HG02798 (cell line): Measurements from ENCODE around the gene RNGTT.
A peak's percentile ranks its signal among the peaks of the same experiment; 100 is the strongest.
"Not testable (repeated sequence)": the region's sequence is repeated elsewhere in the genome, so short reads cannot be mapped to it uniquely, and the experiment has no call there.

Experiments used
- ATAC-seq: cut with Tn5 transposase; IDR thresholded peaks from one replicate; pipeline ENCODE4 v1.9.1; 2021; ENCODE audit warnings: mild to moderate bottlenecking; ENCODE audit not compliant: unreplicated experiment, poor library complexity

Gene RNGTT

DNA sequence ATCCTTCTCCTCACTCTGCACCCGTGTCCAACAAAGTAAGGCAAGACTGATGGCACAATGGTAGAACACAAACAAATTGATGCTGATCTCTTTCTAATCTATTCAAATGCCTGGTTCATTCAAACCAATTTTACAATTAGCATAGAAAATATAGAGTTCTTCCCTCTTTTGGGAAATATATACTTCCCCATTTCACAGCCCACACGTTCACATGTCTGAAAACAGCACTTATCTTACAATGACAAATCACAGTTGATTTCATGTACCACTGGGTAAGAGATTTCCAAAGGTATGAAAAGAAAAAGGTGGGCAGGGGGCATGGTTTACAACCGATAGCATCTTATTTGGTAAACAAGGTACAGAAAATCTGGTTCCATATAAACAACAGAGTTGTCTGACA is 137.6 kb downstream of the RNGTT start:
- ATAC-seq, result no peak

DNA sequence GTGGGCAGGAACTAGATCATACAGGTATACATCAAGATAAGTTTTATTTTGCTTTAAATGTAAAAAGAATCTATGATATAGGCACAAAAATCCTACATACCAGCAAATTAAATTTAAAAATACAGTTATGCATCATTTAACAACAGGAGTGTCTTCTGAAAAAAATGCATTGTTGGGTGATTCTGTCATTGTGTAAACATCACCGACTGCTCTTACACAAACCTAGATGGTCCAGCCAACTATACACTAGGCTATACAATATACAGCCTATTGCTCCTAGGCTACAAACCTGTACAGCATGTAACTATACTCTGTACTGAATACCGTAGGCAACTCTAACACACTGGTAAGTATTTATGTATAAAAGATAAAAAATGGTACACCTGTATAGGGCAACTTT is 139.4 kb downstream of the RNGTT start:
- no peak for ATAC-seq

DNA sequence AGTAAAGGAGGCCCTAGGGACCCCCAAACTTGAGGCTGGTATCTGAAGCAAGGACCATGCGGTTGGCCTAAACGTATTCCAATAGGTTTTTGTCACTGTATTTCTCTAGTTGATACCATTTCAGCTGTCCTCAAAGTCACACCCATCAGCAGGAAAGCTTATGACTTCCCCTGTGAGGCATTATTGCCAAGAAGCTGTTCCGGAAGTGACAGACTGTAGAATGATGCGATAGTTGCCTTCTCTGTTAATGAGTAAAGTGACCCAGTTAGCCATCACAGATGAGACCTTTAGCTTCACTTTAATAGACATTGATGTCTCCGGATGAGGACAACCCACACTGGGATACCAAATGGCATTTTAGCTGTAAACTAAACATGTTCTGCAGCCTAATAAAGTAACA is 147.9 kb downstream of the RNGTT start:
- no peak for ATAC-seq

DNA sequence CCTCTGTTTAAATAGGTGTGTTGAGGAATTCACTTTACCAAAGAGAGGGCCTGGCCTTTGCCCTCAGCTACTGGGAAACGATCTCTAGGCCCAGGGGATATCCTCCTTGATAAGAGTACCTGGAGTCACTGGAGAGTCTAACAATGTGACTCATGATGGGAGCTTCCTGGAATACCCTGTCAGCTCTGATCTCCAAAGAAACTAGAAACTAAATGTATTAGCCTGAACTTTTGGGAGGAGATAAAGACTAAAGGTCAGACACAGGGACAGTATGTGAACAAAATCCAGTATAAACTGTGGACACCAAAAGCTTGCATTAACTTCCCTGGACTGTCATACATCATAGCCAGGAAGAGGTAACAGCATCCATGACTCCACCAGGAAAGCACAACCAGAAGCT is 148.5 kb downstream of the RNGTT start:
- ATAC-seq, result no peak

DNA sequence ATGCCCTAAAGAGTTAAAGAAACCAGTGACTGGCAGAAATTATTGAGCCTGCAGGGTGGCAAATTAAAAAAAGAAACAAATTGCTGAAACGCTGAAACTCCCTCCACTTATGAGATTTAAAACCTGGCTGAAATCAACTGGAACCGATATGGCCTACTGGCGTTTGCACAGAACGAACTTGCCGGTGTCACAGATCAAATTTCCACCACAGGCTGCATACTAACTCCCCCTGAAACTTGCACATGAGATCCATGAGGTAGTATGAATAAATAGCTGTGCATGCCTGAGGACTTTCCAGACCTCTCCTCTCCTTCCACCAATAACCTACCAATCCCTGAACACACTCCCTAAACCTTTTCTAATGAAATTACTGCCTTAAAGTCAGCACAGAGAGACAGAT is 150.4 kb downstream of the RNGTT start:
- no peak for ATAC-seq

DNA sequence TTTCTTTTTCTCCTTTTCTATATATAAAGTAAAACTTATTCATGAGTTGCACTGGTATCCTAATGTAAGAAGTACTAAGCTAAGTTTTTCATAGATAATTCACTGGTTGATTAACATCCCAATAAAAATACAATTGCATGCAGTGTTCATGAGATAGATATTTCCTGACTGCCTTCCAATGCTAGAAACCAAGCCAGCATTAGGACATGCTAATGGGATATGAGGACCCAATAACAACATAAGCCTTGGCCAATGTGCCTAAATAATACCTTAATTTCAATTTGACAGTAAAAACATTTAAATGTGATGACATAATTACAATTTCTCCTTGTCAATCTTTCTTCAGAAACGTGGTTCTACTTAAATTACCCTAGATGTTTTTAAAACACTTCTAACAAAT is 152.7 kb downstream of the RNGTT start:
- no peak for ATAC-seq

DNA sequence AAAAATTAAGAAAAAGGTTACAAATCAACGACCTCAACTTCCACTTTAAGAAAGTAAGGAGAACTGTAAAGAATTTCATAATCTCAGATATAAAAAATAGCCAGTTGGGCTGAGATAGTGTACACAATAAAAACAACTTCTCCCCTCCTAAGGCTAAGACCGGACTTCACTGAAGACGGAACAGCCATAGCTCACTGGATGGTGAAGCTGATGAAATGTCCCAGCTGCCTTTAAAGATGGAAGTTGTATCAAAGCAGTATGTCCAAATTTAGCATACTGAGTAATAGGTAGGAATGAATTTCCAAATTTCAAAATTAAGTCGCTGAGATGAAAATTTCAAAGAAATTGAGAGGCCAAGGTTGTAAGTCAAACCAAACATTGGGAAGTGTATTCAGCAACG is 153.3 kb downstream of the RNGTT start:
- no peak for ATAC-seq

DNA sequence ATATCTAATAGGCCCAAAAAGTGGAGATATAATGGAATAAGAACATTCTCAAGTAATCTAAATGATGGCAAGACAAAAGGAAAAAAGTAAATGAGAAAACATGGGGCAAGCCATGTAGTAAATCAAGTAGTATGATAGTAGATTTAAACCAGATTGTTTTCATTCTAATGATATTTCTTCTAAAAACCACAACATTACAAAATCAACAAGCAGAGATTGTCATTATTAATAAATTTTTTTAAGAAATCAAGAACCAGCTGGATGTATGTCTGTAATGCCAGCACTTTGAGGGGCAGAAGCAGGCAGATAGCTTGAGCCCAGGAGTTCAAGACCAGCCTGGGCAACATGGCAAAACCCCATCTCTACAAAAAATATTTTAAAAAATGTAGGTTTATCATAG is 155.0 kb downstream of the RNGTT start:
- ATAC-seq, result no peak

DNA sequence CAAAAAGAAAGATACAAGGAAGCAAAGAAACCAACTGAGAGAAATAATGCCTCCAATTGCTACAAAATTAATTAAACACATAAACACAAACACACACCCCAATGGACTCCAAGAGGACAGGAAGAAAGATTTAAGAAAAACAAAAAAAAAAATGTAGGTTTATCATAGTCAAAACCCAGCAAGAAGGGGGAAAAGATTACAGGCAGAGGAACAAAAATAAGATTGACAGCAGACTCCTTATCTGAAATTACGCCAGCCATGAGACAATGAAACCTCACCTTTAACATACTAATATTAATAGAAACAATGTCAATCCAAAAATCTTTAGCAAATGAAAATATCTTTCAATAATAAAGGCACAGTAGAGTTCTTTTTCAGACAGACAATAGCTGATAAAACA is 155.8 kb downstream of the RNGTT start:
- ATAC-seq, result no peak

DNA sequence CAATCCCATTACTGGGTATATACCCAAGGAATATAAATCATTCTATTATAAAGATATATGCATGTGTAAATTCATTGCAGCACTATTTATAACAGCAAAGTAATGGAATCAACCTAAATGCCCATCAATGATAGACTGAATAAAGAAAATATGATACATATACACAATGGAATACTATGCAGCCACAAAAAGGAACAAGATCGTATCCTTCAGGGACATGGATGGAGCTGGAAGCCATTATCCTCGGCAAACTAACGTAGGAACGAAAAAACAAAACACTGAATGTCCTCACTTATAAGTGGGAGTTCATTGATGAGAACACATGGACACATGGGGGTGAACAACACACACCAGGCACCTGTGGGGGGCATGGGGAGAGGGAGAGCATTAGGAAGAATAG is 156.7 kb downstream of the RNGTT start:
- ATAC-seq, result no peak

DNA sequence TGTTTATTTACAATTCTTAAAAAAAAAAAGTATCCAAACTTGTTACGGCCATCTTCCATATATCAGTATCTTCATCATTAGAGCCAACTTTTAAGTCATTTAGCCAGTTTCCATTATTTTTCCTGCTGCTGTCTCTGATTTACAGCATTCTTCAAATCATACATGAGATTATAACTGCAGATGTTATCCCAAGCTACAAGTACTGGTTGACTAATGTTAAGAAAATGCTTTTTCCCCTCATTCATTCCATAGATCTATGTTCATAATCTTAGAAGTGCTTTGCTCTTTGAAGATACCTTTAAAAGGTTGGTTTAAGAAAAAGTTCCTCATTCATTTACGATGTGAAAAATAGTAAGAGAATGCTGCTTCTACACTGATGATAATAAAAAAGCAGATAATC is 158.7 kb downstream of the RNGTT start:
- no peak for ATAC-seq

DNA sequence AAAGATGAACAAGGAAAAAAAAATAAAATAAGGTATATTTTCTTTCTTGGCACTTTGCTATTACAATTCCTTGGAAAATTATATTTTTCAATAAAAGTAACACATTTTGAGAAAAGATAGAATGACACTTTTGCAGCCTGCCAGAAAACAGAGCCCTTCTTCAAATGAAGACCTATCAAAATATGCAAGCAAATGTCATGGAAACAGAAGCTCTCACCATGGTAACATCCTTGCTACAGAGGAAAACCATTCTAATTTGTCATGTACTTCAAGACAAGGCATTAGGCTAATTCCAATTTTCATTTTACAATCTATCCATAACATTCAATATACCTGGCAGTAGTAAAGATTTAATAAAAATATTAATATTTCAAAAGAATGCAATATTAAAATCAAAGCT is 177.9 kb downstream of the RNGTT start:
- no peak for ATAC-seq

DNA sequence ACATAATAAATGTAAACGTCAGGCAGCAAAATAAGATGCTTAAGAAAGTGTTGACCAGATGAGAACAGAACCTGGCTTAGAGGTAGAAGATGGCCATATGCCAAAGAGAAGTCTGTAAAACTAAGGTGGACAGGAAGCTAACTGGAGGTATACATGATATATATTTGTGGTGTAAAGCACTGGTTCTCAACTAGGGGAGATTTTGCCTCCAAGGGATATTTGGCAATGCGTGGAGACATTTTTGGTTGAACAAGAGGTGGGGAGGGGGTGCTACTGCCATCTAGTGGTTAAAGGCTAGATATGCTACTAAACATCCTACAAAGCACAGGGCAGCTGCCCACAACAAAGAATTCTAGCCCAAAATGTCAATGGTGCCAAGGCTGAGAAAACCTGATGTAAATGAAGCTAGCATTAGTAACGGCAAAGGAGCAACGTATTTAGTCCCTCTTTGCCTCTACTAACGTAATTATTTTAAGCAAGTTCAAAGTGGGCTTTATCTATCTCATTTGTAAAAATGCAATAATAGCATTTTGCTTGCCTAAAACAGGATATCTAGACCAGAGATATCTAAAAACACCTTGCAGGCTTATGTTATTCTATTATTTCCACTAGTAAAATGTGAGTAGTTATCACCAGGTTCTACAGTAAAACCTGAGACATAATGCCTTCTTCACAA is 182.6 kb downstream of the RNGTT start:
- peak; percentile 61 for ATAC-seq

DNA sequence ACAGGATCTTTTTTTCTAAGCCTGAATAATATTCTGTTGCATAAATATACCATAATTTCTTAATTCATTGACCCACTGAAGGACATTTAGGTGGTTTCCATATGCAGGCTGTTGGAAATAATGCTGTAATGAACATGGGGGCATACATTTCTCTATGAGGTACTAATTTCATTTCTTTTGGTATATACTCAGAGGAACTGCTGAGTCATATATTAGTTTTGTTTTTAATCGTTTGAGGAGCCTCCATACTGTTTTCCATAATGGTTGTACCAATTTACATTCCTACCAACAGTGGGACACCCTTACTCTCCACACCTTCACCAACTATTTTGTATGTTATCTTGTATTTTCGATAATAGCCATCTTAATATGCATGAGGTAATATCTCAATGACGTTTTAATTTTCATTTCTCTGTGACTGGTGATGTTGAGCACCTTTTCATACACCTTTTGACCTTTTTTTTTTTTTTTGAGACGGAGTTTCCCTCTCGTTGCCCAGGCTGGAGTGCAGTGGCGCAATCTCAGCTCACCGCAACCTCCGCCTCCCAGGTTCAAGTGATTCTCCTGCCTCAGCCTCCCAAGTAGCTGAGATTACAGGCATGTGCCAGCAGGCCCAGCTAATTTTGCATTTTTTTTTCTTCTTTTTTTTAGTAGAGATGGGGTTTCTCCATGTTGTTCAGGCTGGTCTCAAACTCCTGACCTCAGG is 187.4 kb downstream of the RNGTT start:
- ATAC-seq, result no peak

DNA sequence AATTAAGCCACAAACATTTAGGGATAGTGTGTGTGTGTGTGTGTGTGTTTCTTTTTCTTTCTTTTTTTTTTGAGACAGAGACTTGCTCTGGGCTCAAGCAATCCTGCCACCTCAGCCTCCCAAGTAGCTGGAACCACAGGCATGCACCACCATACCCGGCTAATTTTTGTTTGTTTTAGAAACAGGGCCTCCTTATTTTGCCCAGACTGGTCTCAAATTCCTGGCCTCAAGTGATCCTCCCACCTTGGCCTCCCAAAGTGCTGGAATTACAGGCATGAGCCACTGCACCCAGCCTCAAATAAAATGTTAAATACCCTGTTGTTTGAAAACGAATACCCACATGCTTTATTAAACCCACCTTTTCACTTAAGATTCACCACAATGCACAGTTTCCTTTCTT is 195.3 kb downstream of the RNGTT start:
- ATAC-seq, result not testable (repeated sequence)

DNA sequence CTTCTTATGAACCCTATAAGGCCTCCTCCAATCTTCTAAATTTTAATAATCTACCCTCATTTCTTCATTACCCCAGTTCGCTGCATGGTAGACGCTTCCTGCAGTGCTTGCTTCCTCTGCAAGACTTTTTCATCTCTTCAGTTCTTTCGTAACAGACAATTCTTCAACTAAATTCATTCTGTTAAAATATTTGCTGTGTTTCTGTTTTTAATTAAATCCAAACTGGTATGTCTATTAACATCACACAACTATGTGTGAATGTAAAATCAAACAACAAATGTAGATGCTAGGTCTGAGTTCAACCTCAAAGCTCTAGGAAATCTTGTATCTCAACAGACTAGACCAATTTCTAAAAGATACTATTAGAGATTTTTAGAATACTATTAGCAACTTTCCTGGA is 199.3 kb downstream of the RNGTT start:
- no peak for ATAC-seq

DNA sequence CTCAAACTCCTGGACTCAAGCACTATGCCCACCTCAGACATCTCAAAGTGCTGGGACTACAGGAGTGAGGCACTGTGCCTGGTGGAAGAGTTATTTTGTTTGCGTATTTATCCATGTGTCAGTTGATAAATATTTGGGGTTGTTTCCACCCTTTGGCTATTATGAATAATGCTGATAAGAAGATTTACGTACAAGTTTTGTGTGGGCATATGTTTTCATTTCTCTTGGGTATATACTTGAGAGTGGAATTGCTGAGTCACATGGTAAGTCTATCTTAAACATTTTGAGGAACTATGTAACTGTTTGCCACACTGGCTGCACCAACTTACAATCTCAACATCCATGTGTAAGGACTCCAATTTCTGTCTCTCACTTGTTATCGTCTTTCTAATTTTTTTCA is 200.3 kb downstream of the RNGTT start:
- no peak for ATAC-seq

DNA sequence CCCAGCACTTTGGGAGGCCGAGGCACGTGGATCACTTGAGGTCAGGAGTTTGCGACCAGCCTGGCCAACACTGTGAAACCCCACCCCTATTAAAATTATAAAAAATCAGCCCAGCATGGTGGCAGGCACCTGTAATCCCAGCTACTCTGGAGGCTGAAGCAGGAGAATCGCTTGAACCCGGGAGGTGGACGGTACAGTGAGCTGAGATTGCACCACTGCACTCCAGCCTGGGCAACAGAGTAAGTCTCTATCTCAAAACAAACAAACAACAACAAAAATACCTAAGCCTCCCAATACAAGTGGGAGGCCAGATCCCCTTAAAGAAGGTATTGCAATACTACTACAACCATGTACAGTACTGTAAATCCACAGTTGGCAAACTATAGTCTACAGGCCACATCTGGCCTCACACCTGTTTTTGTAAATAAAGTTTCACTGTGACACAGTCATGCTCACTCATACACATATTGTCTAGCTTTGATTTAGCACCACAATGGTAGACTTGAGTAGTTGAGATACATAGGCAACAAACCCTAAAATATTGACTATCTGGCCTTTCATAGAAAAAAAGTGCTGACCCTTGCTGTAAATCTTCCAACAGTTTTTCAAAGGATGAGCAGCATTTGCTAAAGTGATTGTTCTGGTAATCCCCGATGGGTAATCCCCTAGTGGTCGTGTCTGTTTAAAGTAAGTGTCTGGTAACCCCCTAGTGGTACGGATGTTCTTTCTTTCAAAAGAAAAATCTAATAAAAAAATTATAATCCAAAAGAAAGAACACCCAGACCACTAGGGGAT is 202.0 kb downstream of the RNGTT start:
- ATAC-seq, result peak; percentile 82

DNA sequence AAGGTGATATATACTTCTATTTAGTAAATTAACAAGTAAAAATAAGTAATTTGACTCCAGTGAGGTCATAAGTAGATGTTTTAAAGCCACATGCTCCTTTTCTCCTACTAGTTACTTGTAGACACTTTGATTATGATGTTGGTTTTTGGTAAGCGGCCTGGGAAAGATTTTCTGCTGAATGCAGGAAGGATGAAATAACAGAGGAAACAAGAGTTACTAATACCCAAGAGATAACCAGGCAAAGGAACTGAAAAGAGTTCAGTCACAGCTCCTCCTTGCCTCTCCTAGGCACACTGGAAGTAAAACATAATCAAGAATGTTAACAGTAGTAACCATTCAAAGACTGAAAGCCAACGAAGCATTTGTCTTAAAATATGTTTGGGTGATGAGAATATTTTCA is 203.3 kb downstream of the RNGTT start:
- ATAC-seq, result no peak

DNA sequence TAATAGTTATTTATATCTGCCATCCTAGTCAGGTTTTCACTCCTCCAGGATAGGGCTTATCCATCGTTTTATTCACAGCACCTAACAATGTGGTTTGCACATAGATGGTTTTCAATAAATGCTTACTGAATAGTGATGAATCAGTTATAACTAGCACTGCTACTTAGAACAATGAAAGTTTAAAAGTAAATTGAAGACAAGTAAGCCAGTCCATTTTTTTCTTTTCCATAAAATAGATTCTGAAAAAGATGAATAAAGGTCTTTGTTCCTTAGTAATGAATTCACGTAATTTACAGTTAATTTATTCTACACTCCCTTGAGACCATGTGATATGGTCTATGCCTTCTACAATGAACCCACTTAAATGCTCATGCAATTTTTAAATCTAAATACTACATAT is 212.5 kb downstream of the RNGTT start:
- ATAC-seq, result no peak

DNA sequence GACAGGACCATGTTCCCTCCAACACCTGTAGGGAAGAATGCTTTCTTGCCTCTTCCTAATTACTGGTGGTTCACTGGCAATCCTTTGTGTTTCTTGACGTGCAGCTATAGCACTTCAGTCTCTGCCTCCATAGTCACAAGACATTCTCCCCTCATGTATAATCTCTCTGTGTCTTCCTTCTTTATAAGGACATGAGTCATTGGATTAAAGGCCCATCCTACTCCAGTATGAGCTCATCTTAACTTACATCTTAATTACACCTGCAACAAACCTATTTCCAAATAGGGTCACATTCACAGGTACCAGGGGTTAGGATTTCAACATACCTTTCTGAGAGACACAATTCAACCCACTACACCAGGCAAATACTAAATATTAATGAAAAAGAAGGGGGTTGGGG is 213.6 kb downstream of the RNGTT start:
- no peak for ATAC-seq

DNA sequence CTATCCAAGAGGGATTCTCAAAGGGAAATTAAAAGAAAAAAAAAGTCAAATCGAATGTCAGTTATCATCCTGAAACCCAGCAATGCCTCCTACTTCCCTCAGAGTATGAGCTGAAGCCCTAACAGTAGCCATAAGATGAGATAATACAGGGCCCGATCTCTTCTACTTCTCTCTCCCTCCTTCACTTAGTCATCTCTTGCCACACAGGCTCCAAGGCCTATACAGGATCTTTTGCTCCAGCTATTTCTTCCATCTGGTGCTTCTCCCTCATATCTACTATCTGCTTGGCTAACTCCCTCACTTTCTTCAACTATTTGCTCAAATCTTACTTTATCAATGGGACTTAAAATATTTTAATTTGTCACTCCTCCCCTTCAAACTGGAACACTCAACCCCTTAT is 215.3 kb downstream of the RNGTT start:
- no peak for ATAC-seq
